Kidney epithelial cell (primary cell): Measurements from ENCODE around the gene CKS2. TPM values are rescaled to one million over a fixed set of nuclear protein-coding genes. Genes with fewer than 3 reads are reported as not detected.
"Not testable (repeated sequence)": the region's sequence is repeated elsewhere in the genome, so short reads cannot be mapped to it uniquely, and the experiment has no call there.

Source experiments
- DNase-seq: peaks from one replicate; pipeline ENCODE4 v3.0.0-alpha.2; 2010; ENCODE audit warnings: low read depth
- H3K27me3 ChIP-seq: 2 replicates; pipeline ENCODE4 v1.6.0; 2011; ENCODE audit warnings: low read length; ENCODE audit not compliant: control insufficient read depth, insufficient read depth
- H3K36me3 ChIP-seq: 2 replicates; pipeline ENCODE4 v1.5.1; 2011; ENCODE audit warnings: low read length; ENCODE audit not compliant: control insufficient read depth, insufficient read depth
- H3K4me3 ChIP-seq: 2 replicates; pipeline ENCODE4 v1.5.1; 2011; ENCODE audit warnings: low read depth, mild to moderate bottlenecking, control low read depth, low read length
- total RNA-seq: library from RNA; depleted of rRNA; stranded (reverse); fragments of >200 nt; gene quantifications from 2 replicates; pipeline ENCODE4 v1.2.3, GENCODE V29; 2015
- TF ChIP-seq, protein P1 (sequence below): IDR thresholded peaks from 2 replicates; pipeline ENCODE4 v1.5.1; 2011; ENCODE audit warnings: mild to moderate bottlenecking, moderate library complexity, low read length, control low read depth, inconsistent platforms; ENCODE audit not compliant: insufficient read depth, poor library complexity, severe bottlenecking

CKS2 gene
- total RNA-seq, 1 donor from 2014 or later, result 57.7 TPM

DNA sequence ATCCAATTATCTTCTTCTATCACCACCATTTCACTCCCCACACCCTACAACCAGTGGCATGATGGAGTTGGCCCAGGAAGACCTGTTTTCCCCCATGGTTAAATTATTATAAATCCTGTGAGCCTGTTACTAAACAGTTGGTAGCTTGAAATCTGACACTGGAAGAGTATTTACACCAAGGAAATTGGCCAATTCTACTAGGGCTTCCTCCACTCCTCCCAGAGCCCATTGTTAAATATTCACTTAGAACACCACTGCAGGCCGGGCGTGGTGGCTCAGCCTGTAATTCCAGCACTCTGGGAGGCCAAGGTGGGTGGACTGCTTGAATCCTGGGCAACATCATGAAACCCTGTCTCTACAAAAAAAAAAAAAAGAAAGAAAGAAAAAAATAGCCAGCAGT is 32.4 kb upstream of the CKS2 start:
- no peaks in the 10 kb centered on the region for H3K27me3 ChIP-seq
- H3K4me3 ChIP-seq, result no peak overlapping the region
- no peak for DNase-seq
- no peaks in the 10 kb centered on the region for H3K36me3 ChIP-seq
- TF ChIP-seq, protein P1, sequence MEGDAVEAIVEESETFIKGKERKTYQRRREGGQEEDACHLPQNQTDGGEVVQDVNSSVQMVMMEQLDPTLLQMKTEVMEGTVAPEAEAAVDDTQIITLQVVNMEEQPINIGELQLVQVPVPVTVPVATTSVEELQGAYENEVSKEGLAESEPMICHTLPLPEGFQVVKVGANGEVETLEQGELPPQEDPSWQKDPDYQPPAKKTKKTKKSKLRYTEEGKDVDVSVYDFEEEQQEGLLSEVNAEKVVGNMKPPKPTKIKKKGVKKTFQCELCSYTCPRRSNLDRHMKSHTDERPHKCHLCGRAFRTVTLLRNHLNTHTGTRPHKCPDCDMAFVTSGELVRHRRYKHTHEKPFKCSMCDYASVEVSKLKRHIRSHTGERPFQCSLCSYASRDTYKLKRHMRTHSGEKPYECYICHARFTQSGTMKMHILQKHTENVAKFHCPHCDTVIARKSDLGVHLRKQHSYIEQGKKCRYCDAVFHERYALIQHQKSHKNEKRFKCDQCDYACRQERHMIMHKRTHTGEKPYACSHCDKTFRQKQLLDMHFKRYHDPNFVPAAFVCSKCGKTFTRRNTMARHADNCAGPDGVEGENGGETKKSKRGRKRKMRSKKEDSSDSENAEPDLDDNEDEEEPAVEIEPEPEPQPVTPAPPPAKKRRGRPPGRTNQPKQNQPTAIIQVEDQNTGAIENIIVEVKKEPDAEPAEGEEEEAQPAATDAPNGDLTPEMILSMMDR, result no peak

DNA sequence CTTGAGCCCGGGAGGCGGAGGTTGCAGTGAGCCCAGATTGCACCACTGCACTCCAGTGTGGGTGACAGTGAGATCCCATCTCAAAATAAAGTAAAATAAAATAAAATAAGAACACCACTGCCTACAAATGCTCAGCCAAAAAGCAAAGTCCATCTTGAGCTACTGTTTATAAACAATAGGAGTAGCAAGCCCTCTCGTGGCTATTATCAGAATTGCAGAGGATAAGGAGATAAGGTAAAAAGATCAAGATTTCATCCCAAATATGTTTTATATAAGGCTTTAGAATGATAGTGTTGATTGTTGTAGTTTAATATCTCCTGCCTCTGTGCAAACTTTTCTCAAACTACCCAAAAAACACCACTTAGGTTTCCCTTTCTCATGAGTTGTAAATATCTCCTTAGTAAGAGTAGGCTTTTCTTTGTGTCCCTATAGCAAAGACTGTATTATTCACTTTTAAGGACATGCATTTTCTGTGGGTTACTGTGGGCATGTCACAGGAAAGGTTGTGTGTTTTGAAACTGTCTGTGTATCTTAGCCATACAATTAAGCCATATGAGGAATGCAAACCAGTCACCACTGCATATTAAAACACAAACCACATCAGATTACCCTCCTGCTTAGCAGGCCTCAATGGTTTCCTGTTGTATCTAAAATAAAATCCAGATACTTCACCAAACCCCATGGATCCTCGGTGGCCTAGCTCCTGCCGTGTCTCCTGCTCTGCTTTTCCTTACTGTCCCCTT is 31.8 kb upstream of the CKS2 start:
- DNase-seq, result peak; percentile 12
- H3K4me3 ChIP-seq, result no peak overlapping the region
- H3K27me3 ChIP-seq, result no peaks in the 10 kb centered on the region
- TF ChIP-seq, protein P1, result peak; percentile 61
- H3K36me3 ChIP-seq, result no peaks in the 10 kb centered on the region

DNA sequence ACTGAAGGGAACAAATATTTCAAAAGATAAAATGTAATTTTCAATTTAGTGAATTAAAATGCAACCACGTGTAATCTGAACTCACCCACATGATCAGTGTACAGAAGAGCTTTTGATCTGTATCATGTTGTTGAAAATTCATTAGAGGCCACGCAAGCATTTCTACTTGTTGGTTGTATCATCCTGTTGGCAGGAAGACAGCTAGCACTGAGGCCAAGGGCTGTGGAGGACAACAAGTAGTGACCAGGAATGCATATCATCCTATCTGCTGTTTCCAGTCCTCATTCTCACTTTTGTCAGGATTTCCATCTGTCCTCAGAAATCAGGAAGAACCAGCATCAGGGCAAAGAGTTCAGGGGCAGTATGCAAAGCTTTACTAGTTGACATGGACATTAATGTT is 29.9 kb upstream of the CKS2 start:
- Histone ChIP-seq H3K36me3 (no peaks in the 10 kb centered on the region), H3K27me3 (no peaks in the 10 kb centered on the region), H3K4me3 (no peak overlapping the region)
- TF ChIP-seq, protein P1, result no peak
- DNase-seq, result no peak

DNA sequence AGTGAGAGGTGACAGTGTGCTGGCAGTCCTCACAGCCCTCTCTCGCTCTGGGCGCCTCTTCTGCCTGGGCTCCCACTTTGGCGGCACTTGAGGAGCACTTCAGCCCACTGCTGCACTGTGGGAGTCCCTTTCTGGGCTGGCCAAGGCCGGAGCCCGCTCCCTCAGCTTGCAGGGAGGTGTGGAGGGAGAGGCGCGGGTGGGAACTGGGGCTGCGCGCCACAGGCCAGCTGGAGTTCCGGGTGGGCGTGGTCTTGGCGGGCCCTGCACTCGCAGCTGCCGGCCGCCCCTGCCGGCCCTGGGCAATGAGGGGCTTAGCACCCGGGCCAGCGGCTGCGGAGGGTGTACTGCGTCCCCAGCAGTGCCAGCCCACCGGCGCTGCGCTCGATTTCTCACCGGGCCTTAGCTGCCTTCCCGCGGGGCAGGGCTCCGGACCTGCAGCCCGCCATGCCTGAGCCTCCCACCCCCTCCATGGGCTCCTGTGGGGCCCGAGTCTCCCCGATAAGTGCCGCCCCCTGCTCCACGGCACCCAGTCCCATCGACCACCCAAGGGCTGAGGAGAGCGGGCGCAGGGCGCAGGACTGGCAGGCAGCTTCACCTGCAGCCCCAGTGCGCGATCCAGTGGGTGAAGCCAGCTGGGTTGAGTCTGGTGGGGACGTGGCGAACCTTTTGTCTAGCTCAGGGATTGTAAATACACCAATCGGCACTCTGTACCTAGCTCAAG is 28.6 kb upstream of the CKS2 start:
- not testable (repeated sequence) for H3K36me3 ChIP-seq, H3K27me3 ChIP-seq, DNase-seq
- H3K4me3 ChIP-seq, result peak overlapping the region; percentile 23

DNA sequence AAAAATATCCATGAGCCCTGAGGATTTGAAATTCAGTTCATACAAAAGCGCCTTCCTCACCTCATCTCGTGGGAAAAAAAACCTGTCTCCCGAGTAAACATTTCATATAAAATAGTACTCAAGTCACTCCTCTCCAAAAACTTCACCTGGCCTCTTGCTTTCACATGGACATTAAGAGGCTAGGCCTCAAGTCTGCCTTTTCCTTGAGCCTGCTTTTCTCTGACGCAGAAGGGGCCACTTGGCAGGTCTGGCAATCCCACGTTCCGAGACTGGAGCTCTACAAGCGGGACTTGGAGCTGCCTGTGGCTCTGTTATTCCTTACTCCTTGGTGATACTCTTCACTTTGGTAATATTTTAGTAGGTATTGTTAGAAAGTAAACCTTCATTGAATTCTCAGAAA is 26.9 kb upstream of the CKS2 start:
- TF ChIP-seq, protein P1, result no peak
- Histone ChIP-seq H3K4me3 (no peak overlapping the region), H3K36me3 (no peaks in the 10 kb centered on the region), H3K27me3 (no peaks in the 10 kb centered on the region)
- no peak for DNase-seq

DNA sequence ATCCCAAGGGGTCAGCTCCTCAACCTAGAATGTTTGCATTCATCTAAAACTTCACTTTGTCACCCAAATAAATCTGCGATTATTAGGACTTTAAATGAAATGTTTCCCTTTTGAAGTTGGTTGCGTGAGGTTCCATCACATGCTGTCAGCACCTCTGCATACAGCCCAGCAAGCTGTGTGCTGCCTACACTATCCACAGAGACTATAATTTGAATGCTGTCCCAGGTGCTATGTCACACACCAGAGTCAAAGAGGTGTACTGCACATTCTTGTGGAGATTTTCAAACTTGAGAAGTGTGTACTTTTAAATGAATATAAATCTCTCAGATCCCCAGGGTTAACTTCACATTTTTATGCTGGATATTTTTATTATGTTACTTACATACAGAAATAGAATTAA is 19.3 kb upstream of the CKS2 start:
- Histone ChIP-seq H3K36me3 (no peaks in the 10 kb centered on the region), H3K27me3 (no peaks in the 10 kb centered on the region), H3K4me3 (no peak overlapping the region)
- no peak for DNase-seq
- TF ChIP-seq, protein P1, result no peak
